PC-9 (cell line): ENCODE measurements around the gene TDRD7.

Experiments used
- EZH2 ChIP-seq: fragments of 200-600 bp; sonication (generic); IDR thresholded peaks from 2 replicates; pipeline ENCODE4 v1.8.0; 2017; ENCODE audit warnings: antibody characterized with exemption, low read depth
- TF ChIP-seq, protein P1 (sequence below): fragments of 200-600 bp; sonication (generic); conservative IDR thresholded peaks from 2 replicates; pipeline ENCODE4 v1.6.1; 2017; ENCODE audit warnings: mixed run types, antibody characterized with exemption, mild to moderate bottlenecking, moderate library complexity

DNA sequence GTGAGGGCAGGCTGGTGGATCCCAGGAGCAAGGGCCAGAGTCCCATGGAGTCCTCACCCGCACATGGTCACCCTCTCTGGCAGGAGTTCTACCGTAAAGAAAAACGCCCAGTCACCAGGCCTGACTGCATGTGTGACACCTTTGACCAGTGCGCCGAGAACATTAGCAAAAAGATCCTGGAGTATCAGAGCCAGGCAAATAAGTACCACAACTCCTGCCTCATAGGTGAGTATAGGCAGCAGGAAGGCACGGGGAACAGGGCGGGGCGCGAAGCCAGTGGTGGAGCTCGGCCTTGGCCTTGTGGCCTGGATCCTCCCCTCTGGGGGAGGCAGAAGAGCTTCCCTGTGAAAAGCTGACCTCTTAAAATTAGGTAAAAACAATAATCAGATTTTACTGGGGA is 45.4 kb upstream of the TDRD7 start:
- TF ChIP-seq, protein P1, sequence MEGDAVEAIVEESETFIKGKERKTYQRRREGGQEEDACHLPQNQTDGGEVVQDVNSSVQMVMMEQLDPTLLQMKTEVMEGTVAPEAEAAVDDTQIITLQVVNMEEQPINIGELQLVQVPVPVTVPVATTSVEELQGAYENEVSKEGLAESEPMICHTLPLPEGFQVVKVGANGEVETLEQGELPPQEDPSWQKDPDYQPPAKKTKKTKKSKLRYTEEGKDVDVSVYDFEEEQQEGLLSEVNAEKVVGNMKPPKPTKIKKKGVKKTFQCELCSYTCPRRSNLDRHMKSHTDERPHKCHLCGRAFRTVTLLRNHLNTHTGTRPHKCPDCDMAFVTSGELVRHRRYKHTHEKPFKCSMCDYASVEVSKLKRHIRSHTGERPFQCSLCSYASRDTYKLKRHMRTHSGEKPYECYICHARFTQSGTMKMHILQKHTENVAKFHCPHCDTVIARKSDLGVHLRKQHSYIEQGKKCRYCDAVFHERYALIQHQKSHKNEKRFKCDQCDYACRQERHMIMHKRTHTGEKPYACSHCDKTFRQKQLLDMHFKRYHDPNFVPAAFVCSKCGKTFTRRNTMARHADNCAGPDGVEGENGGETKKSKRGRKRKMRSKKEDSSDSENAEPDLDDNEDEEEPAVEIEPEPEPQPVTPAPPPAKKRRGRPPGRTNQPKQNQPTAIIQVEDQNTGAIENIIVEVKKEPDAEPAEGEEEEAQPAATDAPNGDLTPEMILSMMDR = no peak
- no peak for TF ChIP-seq EZH2
